B cell (primary cell): ENCODE data around the gene PAN3. TPM values are rescaled to one million over a fixed set of nuclear protein-coding genes. Genes with fewer than 3 reads are reported as not detected.

Source experiments
- ATAC-seq: fragments of 200-7000 bp; cut with Tn5 transposase; one replicate; pipeline ENCODE4 v1.10.0; 2021; ENCODE audit warnings: low read depth, mild to moderate bottlenecking, moderate number of reproducible peaks, moderate library complexity
- CTCF ChIA-PET: fragments of 350-600 bp; sonication (Branson Sonifier 250); formaldehyde crosslinking; loops from one replicate; lab custom pipeline; 2021; ENCODE audit warnings: antibody characterized with exemption, inconsistent platforms; lab: Charles Lee
- POLR2A ChIA-PET: fragments of 350-600 bp; sonication (Branson Sonifier 250); formaldehyde crosslinking; loops from one replicate; lab custom pipeline; 2021; ENCODE audit warnings: antibody characterized with exemption; lab: Charles Lee
- DNase-seq: peaks from one replicate; pipeline ENCODE4 v3.0.0; 2013
- H2AFZ ChIP-seq: 2 replicates; pipeline ENCODE4 v1.6.1; 2012; ENCODE audit warnings: mild to moderate bottlenecking, low read depth, low read length; ENCODE audit not compliant: insufficient read depth, poor library complexity, severe bottlenecking
- H3K27ac ChIP-seq, 2 donors: 1 replicate in 1 of 2; 2 replicates in 1 of 2; pipeline ENCODE4 v1.5.1; 2012 to 2013; ENCODE audit warnings: low read length in 2 of 2, mild to moderate bottlenecking in 2 of 2, moderate library complexity in 1 of 2
- H3K27me3 ChIP-seq, 4 experiments: fragments of 200-600 bp in 1 of 4; sonication (generic) in 1 of 4; replicated peaks in 1 of 4; 1 replicate in 2 of 4; 2 replicates in 2 of 4; pipeline versions ENCODE4 v1.6.1 to v1.7.0; 2013 to 2016; ENCODE audit warnings: low read length in 3 of 4, mild to moderate bottlenecking in 2 of 4, mixed read lengths in 1 of 4, moderate library complexity in 1 of 4; ENCODE audit not compliant: insufficient read depth in 4 of 4, control insufficient read depth in 3 of 4; ENCODE audit errors: control extremely low read depth in 1 of 4
- H3K36me3 ChIP-seq, 2 experiments: replicated peaks in 1 of 2; 1 replicate in 1 of 2; 2 replicates in 1 of 2; pipeline versions ENCODE4 v1.6.1 to v1.7.1; 2013; ENCODE audit warnings: low read length in 1 of 2; ENCODE audit not compliant: insufficient read depth in 2 of 2, control insufficient read depth in 1 of 2; ENCODE audit errors: control extremely low read depth in 1 of 2, extremely low read depth in 1 of 2
- H3K4me1 ChIP-seq, 2 donors: fragments of 200-600 bp in 1 of 2; sonication (generic) in 1 of 2; 1 replicate in 1 of 2; 2 replicates in 1 of 2; pipeline versions ENCODE4 v1.5.1 to v1.6.1; 2013 to 2017; ENCODE audit warnings: low read length in 2 of 2; ENCODE audit not compliant: control insufficient read depth in 2 of 2, insufficient read depth in 2 of 2
- H3K4me2 ChIP-seq: replicated peaks from 2 replicates; pipeline ENCODE3; 2012; ENCODE audit warnings: mild to moderate bottlenecking, low read depth, low read length; ENCODE audit not compliant: poor library complexity, severe bottlenecking
- H3K4me3 ChIP-seq, 5 experiments: fragments of 200-600 bp in 1 of 5; sonication (generic) in 1 of 5; 1 replicate in 3 of 5; 2 replicates in 2 of 5; pipeline versions ENCODE4 v1.5.1 to v1.7.0; 2011 to 2016; ENCODE audit warnings: low read length in 4 of 5, mild to moderate bottlenecking in 4 of 5, low read depth in 2 of 5, control low read depth in 1 of 5, moderate library complexity in 1 of 5; ENCODE audit not compliant: insufficient read depth in 1 of 5; ENCODE audit errors: control extremely low read depth in 1 of 5, extremely low read depth in 1 of 5
- H3K79me2 ChIP-seq: fragments of 200-600 bp; sonication (generic); one replicate; pipeline ENCODE4 v1.6.0; 2016; ENCODE audit warnings: low read length; ENCODE audit not compliant: control insufficient read depth, insufficient read depth
- H3K9ac ChIP-seq: fragments of 200-600 bp; sonication (generic); 2 replicates; pipeline ENCODE4 v1.6.1; 2017; ENCODE audit warnings: mild to moderate bottlenecking, low read length, moderate library complexity
- H3K9me3 ChIP-seq, 3 donors: one replicate each; pipeline versions ENCODE4 v1.6.1 to v1.7.1; 2013; ENCODE audit warnings: low read length in 2 of 3; ENCODE audit not compliant: control insufficient read depth in 2 of 3, insufficient read depth in 1 of 3; ENCODE audit errors: control extremely low read depth in 1 of 3
- H4K20me1 ChIP-seq: 2 replicates; pipeline ENCODE4 v1.6.0; 2012; ENCODE audit warnings: mild to moderate bottlenecking, low read length; ENCODE audit not compliant: insufficient read depth, control insufficient read depth, poor library complexity, severe bottlenecking
- H3K27ac Mint-ChIP-seq: one replicate; pipeline ENCODE4 v1.8.0; 2021; ENCODE audit warnings: mixed read lengths
- H3K27me3 Mint-ChIP-seq: one replicate; pipeline ENCODE4 v1.8.0; 2021; ENCODE audit warnings: mixed read lengths
- H3K4me1 Mint-ChIP-seq: one replicate; pipeline ENCODE4 v1.8.0; 2021; ENCODE audit warnings: mixed read lengths
- H3K4me3 Mint-ChIP-seq: one replicate; pipeline ENCODE4 v1.8.0; 2021; ENCODE audit warnings: mixed read lengths
- H3K9me3 Mint-ChIP-seq: one replicate; pipeline ENCODE4 v1.8.0; 2022; ENCODE audit warnings: mixed read lengths; ENCODE audit not compliant: insufficient read depth
- EZH2 ChIP-seq: IDR thresholded peaks from 2 replicates; pipeline ENCODE4 v1.6.1; 2012; ENCODE audit warnings: borderline replicate concordance, low read depth, mild to moderate bottlenecking, moderate library complexity, low read length; ENCODE audit not compliant: insufficient read depth, poor library complexity, severe bottlenecking
- WGBS: methylation state at CpG from one replicate; pipeline ENCODE4 v1.1.5; 2013; ENCODE audit warnings: missing lambda C conversion rate; ENCODE audit not compliant: insufficient coverage; 5-methylcytosine and 5-hydroxymethylcytosine counted together
- intact Hi-C: fragments of 100-400 bp; cut with micrococcal nuclease; formaldehyde crosslinking; loops from one replicate; pipeline ENCODE4 v1.10.0; 2022
- polyA plus RNA-seq: library from polyadenylated mRNA; depleted of rRNA; stranded (reverse); fragments of >200 nt; gene quantifications from 2 replicates; pipeline ENCODE4 v1.2.3, GENCODE V29; 2012
- total RNA-seq, 2 donors: library from RNA; stranded (reverse); fragments of 120-200 nt in 1 of 2; gene quantifications; 1 replicate in 1 of 2; 2 replicates in 1 of 2; pipeline versions ENCODE4 v1.2.3 to v1.2.4, GENCODE V29; 2013 to 2022
- TF ChIP-seq, protein P1 (sequence below): fragments of 200-600 bp; IDR thresholded peaks from one replicate; pipeline ENCODE4 v1.8.0; 2022; ENCODE audit warnings: antibody characterized with exemption, mild to moderate bottlenecking

PAN3 gene
- total and polyA plus RNA-seq, 2 donors (not counting 1 experiment from before 2014, with no cell fraction given): 23.4 to 117 TPM

DNA sequence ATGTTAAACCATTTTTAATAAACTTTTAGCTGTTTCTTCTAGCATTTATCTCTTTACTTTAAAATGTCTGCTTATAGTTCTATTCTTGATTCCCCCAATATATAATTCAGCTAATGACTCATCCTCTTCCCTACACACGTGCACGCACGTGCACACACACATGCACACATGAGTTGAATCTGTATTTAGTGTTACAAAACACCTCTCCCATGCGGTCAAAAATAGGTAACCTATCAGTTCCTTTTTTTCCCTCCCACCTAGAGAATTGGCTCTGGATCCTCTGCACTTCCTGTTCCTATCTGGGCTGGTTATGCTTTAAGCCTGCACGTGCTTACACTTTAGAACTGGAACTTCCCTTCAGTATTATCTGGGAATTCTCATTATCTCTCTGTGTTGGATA lies 144.1 kb downstream of the PAN3 start:
- DNase-seq (no peak), ATAC-seq (no peak)
- WGBS: 20% methylated on average over 1 of the region's 5 CpGs
- Histone ChIP-seq H3K4me2 (no peak overlapping the region), H3K27ac (no peak overlapping the region), H3K36me3 (peaks cover 17 to 63% of the 10 kb centered on the region in 2 experiments), H4K20me1 (no peaks in the 10 kb centered on the region), H3K4me3 (no peak overlapping the region), H3K4me1 (no peaks in the 10 kb centered on the region), H3K27me3 (no peaks in the 10 kb centered on the region), H3K79me2 (peaks cover 3% of the 10 kb centered on the region), H3K9me3 (no peaks in the 10 kb centered on the region), H3K9ac (no peak overlapping the region), H2AFZ (no peak overlapping the region)
- H3K4me1 Mint-ChIP-seq: peaks cover 1% of the 10 kb centered on the region
- H3K4me3 Mint-ChIP-seq: no peak overlapping the region
- intact Hi-C loops: no loop called here
- POLR2A ChIA-PET: no interaction called here
- CTCF ChIA-PET: interaction anchor here (1.4 kb wide), 1 partner anchor 136 kb away, joined by 3 read pairs; no protein-coding TSS in a partner anchor
- TF ChIP-seq, protein P1, sequence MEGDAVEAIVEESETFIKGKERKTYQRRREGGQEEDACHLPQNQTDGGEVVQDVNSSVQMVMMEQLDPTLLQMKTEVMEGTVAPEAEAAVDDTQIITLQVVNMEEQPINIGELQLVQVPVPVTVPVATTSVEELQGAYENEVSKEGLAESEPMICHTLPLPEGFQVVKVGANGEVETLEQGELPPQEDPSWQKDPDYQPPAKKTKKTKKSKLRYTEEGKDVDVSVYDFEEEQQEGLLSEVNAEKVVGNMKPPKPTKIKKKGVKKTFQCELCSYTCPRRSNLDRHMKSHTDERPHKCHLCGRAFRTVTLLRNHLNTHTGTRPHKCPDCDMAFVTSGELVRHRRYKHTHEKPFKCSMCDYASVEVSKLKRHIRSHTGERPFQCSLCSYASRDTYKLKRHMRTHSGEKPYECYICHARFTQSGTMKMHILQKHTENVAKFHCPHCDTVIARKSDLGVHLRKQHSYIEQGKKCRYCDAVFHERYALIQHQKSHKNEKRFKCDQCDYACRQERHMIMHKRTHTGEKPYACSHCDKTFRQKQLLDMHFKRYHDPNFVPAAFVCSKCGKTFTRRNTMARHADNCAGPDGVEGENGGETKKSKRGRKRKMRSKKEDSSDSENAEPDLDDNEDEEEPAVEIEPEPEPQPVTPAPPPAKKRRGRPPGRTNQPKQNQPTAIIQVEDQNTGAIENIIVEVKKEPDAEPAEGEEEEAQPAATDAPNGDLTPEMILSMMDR: no peak
- no peak overlapping the region for H3K27ac Mint-ChIP-seq
- H3K9me3 Mint-ChIP-seq: no peaks in the 10 kb centered on the region
- H3K27me3 Mint-ChIP-seq: no peaks in the 10 kb centered on the region

GRCh38 chr13:28283600-28283999 lies 145.3 kb downstream of the PAN3 start:
- H3K9ac ChIP-seq: no peak overlapping the region
- H3K27me3 ChIP-seq: no peaks in the 10 kb centered on the region
- peaks cover 23 to 62% of the 10 kb centered on the region in 2 experiments for H3K36me3 ChIP-seq
- no peaks in the 10 kb centered on the region for H3K9me3 Mint-ChIP-seq
- no peak for TF ChIP-seq EZH2
- TF ChIP-seq, protein P1: no peak
- DNase-seq: no peak
- no peak overlapping the region for H2AFZ ChIP-seq
- peaks cover 1% of the 10 kb centered on the region for H3K4me1 Mint-ChIP-seq
- WGBS: no CpG with 5 or more reads among the region's 3 CpGs
- CTCF ChIA-PET: no interaction called here
- ATAC-seq: no peak
- no peak overlapping the region for H3K4me3 Mint-ChIP-seq
- H3K79me2 ChIP-seq: peaks cover 3% of the 10 kb centered on the region
- H3K9me3 ChIP-seq: no peaks in the 10 kb centered on the region
- H3K27ac Mint-ChIP-seq: no peak overlapping the region
- H3K27me3 Mint-ChIP-seq: no peaks in the 10 kb centered on the region
- H4K20me1 ChIP-seq: no peaks in the 10 kb centered on the region
- H3K4me1 ChIP-seq: no peaks in the 10 kb centered on the region
- intact Hi-C loops: no loop called here
- H3K4me2 ChIP-seq: no peak overlapping the region
- H3K27ac ChIP-seq: no peak overlapping the region
- no peak overlapping the region for H3K4me3 ChIP-seq
- POLR2A ChIA-PET: no interaction called here
